Measurements from ENCODE around the gene CFAP100.

Gene CFAP100

DNA sequence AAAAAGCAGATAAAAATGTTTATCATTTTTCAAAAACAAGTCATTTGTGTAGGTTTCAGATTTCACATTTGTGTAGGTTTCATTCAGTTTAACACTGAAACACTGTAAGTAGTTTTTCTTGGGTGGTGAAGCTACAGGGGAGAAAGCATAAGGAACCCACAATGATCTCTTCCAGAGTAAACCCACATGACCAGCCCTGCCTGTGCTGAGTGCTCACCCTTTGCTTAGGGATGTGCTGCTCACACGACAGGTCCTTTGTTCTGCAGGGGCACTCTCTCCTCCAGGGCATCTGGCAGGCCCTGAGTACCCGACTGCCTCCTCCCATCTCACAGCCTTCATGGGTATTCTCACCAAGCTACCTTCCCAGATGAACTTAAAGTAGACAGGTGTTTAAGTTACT is 52.1 kb downstream of the CFAP100 start:
- no peak for DNase-seq

- DNase-seq: no peak
Measured at GRCh38 chr3:126447456-126448106, 52.9 kb downstream of the CFAP100 start.

- no peak for DNase-seq
Measured at GRCh38 chr3:126448136-126448892, 53.6 kb downstream of the CFAP100 start.

GRCh38 chr3:126448893-126449180 is 54.1 kb downstream of the CFAP100 start:
- DNase-seq: no peak

GRCh38 chr3:126449621-126450051 is 54.9 kb downstream of the CFAP100 start:
- no peak for DNase-seq

- DNase-seq: no peak
Measured at GRCh38 chr3:126450219-126450618, 55.5 kb downstream of the CFAP100 start.

DNA sequence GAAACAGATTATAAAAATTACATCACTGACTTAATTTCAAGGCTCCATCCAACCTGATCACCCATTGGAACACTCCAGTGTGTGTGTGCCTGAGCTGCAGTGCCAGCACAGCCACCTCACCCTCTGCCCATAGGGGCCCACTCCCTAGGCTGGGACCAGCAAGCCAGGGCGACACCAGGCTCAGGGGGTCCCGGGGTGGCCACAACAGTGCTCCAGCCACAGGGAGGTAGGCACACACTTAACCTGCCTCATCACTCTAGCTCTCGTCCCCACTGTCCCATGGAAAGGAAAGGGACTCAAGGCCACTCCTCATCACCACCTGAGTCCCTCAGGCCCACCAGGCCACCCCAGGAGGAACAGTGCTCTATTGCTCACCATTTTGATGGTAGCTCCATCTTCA is 56.0 kb downstream of the CFAP100 start:
- no peak for DNase-seq

DNA sequence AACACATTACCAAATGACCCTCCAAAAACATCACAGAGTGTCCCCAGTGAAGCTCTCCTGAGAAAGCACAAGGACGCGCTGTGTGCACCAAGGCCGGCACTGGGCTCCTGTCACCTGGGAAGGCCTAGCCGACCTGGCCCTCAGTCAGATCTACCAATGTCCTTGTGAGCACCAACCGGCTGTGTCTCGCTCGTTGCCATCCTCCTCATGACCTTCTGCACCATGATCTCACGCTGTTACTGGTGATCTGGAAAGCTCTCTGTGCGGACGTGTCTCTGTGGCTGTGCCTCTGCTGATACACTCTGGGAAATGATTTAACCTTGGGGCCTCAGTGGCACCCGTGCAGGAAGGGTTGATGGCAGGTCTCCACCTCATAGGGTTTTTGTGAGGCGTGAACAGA is 56.8 kb downstream of the CFAP100 start:
- DNase-seq: no peak

GRCh38 chr3:126452213-126452612 is 57.5 kb downstream of the CFAP100 start:
- DNase-seq: no peak

GRCh38 chr3:126454025-126454424 is 59.3 kb downstream of the CFAP100 start:
- DNase-seq: no peak

- DNase-seq: no peak
Measured at GRCh38 chr3:126454437-126455198, 59.9 kb downstream of the CFAP100 start.

GRCh38 chr3:126456211-126456610 is 61.5 kb downstream of the CFAP100 start:
- no peak for DNase-seq

GRCh38 chr3:126456766-126457388 is 62.2 kb downstream of the CFAP100 start:
- no peak for DNase-seq

DNA sequence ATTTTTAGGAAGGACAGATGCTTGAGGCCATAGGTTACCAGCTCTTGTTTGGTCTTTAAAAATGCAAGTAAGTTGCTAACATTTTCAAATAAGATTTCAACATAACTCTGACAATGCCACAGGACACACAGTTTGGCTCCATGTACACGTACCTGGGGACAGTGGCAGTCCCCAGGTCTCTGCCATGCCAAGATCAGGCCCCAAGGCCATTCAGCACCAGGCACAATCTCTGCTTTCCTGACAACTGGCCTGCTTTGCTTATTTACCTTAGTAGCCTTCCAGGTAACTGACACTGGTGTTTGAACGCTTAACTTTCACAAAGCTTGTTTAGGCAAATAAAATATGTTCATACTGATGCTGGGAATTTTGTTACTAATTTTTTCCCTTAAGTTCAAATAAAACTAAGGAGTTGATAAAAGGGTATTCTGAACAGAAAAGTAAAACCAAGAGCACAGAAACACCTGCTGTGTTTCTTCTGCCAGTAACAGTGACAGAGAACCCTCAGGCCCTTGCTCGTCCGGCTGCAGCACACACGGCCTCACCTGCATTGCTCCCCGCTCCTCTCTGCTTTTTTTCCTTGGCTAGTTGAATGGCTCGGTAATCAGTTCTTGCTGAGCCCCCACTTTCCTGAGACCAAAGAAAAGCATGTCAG is 64.5 kb downstream of the CFAP100 start:
- no peak for DNase-seq

- DNase-seq: no peak
Measured at GRCh38 chr3:126459763-126460127, 65.0 kb downstream of the CFAP100 start.

DNA sequence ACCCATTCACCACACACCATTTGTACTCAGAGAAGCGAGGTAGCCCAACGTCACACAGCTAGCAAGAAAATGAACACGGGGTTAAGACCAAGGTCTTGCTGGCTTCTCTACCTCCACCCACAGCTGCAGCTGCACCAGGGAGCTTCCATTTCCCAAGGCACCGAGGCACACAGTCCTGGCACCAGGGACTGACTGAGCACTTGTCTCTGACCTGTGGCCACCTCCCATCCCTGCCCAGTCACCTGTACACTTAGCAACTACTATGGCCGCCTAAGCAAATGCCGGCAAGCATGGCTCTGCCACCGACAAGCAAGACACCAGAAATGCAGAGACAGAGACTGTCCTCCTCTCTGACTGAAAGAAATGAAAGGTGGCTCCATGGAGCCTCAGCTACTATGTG is 65.7 kb downstream of the CFAP100 start:
- no peak for DNase-seq

GRCh38 chr3:126461450-126462070 is 66.9 kb downstream of the CFAP100 start:
- DNase-seq: no peak

DNA sequence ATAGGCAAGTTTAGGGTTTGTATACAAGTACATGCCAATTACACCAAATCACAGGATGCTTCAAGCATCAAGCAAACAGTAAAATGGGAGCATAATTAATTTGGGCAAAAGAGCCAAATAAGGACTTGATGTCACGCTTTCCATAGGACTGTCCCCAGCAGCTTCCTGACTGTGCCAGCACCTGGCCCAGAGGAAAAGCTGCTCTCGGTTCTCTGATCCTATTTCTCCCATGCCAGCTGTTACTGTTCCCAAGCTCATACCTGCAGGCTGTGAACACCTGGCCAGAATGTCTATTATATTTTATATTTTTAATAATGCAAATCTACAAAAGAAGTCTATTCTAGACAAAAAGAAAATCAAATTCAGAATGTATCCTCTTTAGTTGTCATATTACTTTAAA is 68.8 kb downstream of the CFAP100 start:
- DNase-seq: no peak

- no peak for DNase-seq
Measured at GRCh38 chr3:126464093-126464492, 69.4 kb downstream of the CFAP100 start.

GRCh38 chr3:126464494-126464893 is 69.8 kb downstream of the CFAP100 start:
- no peak for DNase-seq

DNA sequence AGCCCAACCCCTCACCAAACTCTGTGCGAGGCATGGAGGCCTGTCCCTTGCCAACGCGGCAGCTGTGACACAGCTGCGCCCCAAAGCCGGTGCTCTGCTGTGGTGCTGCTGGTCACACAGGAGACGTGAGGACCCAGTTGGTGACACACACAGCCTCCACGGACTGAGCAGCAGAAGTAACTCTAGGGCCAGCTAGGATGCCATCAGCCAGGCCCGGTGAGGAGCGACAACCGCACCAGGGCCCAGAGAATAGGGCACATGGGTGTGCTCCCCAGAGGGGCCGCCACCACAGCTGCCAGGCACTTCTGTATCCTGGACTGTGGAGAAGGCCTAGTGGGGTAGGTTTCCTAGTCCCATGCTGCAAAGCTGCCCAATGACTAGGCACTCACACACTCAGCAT is 70.3 kb downstream of the CFAP100 start:
- DNase-seq: no peak

DNA sequence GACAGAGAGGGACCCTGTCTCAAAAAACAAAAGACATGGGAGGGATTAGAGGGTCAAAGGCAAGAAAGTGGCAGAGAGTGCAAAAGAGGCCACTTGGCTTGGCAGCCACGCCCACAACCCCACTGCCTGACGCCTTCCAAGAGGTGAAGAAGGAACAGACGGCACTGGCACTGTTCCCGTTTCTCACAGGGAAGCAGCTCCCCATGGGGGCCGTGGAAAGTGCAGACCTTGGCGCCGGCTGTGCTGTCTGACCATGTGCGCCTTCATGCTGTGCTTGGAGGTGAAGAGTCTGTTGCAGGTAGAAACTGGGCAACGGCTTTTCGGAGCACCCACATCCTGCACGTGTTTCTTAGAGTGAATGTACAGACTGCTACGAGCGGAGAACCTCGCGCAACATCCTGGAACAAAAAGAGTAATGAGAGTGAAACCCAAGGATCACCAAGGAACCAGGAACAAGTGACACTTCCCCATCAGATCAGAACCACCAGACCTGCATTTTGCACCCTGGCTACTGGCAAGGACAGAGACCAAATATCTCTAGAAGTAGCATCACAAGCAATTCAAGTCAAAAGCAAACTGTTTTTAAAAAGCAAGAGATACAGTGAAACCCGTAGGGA is 71.3 kb downstream of the CFAP100 start:
- DNase-seq: no peak

Data from activated CD4-positive, alpha-beta T cell treated with anti-CD3 and anti-CD28 coated beads, Interleukin-2, amount 50 U/mL, for 4 hours (primary cell).